Measurements from ENCODE around the gene PDE4B.
"Not testable (repeated sequence)": the region's sequence is repeated elsewhere in the genome, so short reads cannot be mapped to it uniquely, and the experiment has no call there.

Gene PDE4B

GRCh38 chr1:66069976-66070876 lies 277.5 kb downstream of the PDE4B start:
- no peak for DNase-seq

- DNase-seq = no peak
These were observed 280.7 kb downstream of the PDE4B start for GRCh38 chr1:66073388-66073787.

DNA sequence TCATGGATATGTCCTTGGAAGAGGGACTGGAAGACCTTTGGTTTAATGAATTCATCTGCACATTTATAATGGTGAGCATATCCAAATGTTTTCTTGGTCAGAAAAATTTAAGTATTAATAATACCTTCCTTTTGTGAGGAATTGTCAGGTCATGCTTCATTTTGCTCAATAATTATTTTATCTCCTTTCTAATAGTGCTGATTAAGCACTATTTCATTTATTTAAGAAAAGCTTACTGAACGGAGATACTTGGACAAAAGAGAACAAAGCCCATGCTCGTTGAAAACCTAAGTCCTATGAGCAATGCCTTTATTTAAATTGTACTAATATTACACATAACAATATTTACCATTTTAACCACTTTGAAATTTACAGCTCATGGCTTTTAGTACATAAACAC lies 281.5 kb downstream of the PDE4B start:
- DNase-seq = no peak

DNA sequence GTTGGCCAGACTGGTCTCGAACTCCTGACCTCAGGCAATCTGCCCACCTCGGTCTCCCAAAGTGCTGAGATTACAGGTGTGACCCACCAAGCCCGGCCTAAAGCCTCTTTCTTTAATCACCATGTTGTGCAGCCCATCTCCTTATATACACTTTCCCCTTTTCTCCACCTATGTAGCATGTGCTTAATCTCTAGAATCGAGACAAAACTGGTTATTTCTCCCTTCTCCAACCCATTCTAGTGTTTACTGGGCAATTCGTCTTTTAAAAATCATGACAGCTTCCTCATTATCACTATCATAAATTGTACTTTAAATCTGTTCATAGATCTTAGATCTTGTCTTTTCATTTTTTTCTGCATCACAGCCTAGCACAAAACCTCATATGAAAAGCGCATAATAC lies 285.7 kb downstream of the PDE4B start:
- no peak for DNase-seq

- no peak for DNase-seq
These were observed 290.3 kb downstream of the PDE4B start for GRCh38 chr1:66083003-66083402.

DNA sequence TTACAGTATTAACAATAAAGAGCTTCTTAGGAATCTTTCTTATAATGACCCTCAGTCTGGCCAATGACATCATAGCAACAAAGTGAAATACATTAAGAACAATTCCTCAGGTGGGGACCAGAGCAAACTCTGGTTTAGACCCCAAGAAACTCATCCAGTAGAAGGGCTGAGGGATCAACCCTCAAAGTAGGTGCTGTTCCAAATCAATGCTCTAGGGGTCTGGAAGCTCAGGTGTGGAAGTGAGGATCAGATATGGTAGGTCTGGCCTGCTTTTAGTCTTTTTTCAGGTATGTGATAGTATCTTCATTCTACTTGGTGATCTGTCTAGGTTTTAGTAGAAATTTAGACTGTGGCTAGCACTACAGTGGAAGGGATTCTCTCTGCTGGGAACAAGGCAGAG lies 291.7 kb downstream of the PDE4B start:
- DNase-seq = no peak

DNA sequence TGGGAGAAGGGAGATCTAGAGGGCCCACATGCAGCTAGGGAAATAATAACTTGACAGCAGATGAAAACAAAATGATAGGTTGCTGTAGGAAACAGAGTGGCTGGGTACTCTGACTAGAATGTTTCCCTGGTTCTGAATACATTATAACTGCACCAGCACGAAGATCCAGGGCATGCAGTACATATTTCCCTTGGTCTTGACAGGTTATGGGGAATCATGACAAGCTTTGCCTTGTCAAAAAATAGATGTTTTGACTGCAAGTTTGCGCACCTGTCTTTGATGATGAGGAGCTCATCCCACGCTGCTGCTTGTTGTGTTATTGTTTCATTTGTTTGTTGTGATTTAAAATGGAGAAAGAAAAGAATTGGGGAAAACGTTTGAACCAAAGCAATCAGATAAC lies 292.9 kb downstream of the PDE4B start:
- no peak for DNase-seq

DNA sequence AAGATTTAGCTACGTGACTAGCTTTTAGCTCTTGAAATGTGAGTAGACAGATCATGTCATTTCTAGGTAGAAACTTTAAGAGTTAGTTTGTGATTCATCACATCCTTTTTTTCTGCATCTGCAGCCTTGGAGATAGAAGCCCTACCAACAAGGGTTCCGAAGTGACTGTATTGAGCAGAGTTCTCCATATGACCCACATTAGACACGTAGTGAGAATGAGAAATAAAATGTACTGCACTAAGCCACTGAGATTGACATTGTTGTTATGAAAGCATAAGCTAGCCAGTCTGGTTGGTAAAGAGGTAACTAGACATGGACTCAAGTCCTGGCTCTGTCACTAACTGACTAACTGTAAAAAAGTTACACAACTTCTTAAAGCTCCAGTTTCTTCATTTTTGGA lies 296.1 kb downstream of the PDE4B start:
- DNase-seq = no peak

GRCh38 chr1:66090859-66091457 lies 298.3 kb downstream of the PDE4B start:
- no peak for DNase-seq

DNA sequence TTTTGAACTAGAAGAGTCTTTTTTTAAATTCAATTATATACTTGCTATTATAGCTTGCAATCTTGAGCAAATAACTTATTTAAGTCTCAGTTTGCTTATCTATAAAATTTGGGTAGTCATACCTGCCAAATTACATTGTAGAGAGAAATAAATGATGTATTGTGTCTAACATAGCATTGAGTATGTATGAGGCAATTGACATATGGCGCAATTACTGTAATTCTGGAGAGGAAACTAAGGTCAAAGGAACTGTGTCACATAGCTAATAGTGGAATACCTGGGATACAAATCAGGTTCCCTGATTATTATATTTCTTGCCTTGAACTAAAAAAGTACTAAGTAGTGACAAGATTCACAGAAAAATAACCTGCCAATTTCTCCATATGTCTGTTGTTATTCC lies 302.5 kb downstream of the PDE4B start:
- DNase-seq = no peak

DNA sequence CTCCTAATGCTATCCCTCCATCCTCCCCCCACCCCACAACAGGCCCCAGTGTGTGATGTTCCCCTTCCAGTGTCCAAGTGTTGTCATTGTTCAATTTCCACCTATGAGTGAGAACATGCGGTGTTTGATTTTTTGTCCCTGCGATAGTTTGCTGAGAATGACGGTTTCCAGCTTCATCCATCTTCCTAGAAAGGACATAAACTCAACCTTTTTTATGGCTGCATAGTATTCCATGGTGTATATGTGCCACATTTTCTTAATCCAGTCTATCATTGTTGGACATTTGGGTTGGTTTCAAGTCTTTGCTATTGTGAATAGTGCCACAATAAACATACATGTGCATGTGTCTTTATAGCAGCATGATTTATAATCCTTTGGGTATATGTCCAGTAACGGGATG lies 308.3 kb downstream of the PDE4B start:
- not testable (repeated sequence) for DNase-seq

DNA sequence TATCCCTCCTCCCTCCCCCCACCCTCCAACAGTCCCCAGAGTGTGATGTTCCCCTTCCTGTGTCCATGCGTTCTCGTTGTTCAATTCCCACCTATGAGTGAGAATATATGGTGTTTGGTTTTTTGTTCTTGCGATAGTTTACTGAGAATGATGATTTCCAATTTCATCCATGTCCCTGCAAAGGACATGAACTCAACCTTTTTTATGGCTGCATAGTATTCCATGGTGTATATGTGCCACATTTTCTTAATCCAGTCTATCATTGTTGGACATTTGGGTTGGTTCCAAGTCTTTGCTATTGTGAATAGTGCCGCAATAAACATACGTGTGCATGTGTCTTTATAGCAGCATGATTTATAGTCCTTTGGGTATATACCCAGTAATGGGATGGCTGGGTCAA lies 311.4 kb downstream of the PDE4B start:
- DNase-seq = not testable (repeated sequence)

DNA sequence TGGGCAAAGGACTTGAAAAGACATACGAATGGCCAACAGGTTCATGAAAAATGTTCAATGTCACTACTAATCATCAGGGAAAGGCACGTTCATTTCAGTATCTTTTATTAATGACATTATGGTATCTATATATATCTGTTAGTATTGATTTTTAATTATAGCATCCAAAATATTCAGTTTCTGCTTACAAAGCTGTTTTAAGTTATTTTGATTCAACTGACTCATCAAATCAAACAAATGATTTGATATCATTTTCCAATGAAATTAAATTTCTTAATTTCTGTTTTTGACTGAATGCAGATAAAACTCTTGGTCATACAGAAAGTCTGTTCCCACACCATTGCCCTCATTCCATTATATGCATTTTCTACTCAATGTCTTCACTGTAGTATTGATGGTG lies 315.9 kb downstream of the PDE4B start:
- DNase-seq = no peak

DNA sequence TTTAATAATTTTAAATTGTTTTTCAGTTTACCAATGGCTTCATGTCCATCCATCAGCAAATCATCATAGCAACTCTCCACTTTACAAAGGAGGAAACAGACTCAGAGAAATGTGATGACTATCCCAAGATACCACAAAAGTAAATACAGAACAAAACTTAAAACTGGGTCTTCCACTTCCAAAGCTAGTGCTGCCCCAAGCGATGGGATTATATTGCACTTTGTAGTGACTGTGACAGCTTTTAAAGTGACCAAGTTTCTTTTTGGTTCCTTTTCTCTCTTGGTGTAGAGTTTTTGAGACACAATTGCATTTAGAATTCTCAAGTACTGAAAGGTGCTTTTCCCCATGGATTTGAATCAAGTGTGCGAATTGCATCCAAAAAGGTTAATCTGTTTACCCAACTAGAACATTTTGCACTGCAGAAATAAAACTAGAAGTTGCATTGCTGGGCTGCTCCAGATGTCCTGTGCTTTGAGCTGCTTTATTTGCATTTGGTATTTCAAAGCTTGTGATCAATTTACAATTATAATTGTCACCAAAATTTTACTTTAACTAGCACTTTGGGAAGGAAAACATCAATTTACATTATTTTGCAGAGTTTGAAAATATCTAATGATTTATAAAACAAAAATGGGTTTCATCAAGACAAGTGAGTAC lies 320.2 kb downstream of the PDE4B start:
- DNase-seq = no peak

DNA sequence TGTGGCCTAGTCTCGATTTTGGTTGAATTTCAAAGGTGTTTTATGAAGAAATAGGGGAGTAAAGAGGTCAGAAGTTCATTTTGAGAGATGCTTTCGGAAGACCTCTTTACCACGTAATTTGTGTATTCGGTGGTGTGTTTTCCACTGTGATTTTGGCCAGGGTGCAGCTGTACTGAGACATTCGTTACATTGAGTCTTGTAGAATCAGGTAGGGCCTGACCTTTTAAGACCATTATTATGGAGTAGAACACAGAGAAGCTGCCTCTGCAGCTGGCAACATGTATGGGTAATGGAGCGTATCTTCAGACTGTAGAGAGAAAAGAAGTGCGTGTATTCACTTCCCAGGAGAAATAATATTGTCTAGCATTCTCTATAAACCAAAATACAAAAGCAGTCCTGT lies 326.5 kb downstream of the PDE4B start:
- DNase-seq = no peak

DNA sequence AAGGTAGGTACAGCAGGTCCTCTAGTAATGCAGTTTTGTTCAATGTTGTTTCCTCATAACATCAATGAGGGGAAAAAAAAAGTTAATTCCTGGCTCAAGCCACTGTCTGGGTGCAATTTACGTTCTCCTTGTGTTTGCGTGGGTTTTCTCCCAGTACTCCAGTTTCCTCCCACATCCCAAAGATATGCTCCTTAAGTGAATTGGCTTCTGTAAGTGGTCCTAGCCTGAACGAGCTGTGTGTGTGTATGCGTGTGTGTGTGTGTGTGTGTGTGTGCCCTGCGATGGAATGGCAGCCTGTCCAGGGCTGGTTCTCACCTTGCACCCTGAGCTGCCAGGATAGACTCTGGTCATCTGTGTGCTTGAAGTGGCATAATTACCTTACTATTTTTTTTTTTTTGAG lies 332.0 kb downstream of the PDE4B start:
- no peak for DNase-seq

DNA sequence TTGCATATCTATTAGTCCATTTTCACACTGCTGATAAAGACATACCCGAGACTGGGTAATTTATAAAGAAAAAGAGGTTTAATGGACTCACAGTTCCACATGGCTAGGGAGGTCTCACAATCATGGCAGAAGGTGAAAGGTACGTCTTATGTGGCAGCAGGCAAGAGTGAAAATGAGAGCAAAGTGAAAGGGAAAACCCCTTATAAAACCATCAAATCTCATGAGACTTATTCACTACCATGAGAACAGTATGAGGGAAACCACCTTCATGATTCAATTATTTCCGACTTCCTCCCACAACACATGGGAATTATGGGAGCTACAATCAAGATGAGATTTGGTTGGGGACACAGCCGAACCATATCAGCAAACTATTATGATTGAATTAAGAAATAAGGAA lies 335.9 kb downstream of the PDE4B start:
- DNase-seq = not testable (repeated sequence)

- no peak for DNase-seq
These were observed 339.6 kb downstream of the PDE4B start for GRCh38 chr1:66132324-66132723.

DNA sequence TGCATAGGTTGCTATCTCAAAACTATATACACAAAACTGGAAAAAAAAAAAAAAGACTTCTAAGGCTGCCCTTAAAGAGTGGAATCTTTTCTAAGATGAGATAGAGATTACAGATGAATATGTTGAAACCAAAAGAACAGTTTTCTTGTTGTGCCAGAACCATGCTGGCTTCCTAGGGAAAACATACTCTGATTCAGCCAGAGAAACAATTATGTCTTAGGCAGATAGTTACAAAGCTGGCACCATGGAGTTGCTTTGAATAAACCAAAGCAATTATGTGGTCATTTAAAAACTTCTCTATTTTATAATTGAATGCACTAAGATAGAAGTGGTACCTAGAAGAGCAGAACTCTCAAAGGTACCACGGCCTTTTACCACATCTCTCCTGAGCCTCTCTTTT lies 341.3 kb downstream of the PDE4B start:
- no peak for DNase-seq

- DNase-seq = no peak
These were observed 342.5 kb downstream of the PDE4B start for GRCh38 chr1:66135161-66135560.

DNA sequence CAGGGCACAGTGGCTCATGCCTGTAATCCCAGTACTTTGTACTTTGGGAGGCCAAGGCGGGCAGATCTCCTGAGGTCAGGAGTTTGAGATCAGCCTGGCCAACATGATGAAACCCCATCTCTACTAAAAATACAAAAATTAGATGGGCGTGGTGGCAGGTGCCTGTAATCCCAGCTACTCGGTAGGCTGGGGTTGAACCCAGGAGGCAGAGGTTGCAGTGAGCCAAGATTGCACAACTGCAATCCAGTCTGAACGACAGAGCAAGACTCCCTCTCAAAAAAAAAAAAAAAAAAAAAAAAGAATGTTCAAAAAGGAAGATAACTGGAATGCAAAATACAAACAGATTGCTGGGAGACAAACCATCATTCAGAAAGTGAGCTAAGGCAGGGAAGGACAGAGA lies 343.7 kb downstream of the PDE4B start:
- not testable (repeated sequence) for DNase-seq

- DNase-seq = no peak
These were observed 344.5 kb downstream of the PDE4B start for GRCh38 chr1:66137235-66137634.

GRCh38 chr1:66138613-66139012 lies 345.9 kb downstream of the PDE4B start:
- no peak for DNase-seq

DNA sequence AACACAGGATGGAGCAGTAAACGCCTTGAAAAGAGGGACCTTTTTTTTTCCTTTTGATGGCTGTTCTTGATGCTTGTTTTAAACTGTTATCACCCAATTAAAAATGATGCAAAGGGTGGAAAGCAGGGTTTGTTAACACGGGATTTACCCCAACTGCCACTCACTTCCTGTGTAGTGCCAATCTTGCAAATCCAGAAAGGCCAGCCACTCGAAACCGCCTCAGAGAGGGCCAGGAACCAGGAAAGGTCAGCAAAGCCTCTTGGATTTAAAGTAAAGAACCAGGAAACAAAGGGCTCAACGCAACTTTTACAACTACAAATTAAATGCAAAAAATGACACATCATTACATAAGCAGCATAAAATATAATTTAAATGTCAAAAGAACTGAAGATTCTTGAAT lies 347.4 kb downstream of the PDE4B start:
- DNase-seq = no peak
